Activated CD4-positive, CD25-positive, alpha-beta regulatory T cell treated with anti-CD3 and anti-CD28 coated beads, Interleukin-2, amount 50 U/mL, for 16 hours (primary cell): ENCODE data around the gene IGSF21.

Experiments used
- DNase-seq: peaks from one replicate; pipeline ENCODE4 v3.0.0-alpha.2; 2020; ENCODE audit warnings: low read depth, low spot score

The IGSF21 gene

DNA sequence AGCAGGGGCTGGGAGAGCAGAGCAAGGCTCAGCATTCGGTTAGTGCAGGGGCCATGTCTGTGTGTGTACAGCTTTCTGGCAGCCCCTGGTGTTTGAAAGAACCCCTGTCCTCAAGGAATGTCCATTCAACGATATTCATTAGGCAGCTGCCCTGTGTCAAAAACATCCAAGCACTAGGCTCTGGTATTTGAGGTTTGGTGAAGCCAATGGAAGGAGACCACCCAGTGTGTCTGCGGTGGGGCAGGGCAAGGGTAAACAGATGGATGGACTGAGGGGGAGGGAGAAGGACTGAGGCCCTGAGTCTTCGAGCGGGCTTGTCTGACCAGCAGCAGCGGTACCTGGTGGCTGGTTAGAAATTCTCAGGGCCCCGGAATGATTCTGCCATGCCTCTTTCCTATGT is 217.5 kb downstream of the IGSF21 start:
- DNase-seq: no peak

DNA sequence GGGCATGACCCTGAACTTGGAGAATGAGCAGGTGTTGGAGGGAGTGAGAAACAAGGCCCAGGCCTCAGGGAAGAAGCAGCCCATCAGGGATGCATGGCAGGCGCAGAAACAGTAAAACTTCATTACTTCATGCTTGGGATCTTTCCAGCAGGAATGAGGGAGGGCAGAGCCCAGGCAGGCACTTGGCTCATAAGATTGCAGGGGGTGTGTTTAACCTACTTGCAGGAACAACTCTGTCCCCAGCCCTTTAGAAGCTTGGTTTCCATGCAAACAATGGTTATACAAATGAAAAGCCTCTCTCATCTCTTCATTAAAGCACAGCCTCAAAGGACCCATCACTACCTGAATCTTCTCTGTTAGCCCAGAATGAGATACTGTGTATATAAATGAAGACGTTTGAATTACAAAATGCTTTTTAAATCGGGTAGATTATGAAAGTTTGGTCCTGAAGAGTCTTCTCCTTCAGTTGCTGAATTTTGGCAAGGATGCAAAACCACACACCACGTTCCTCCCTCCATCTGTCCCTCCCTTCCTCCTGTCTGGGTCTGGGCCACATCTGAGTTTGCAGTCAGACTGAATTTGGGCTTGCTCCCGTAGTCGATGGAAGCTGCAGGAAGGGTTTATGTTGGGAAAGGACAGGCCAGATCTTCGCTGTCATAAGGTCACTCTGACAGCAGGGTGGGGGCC is 218.8 kb downstream of the IGSF21 start:
- DNase-seq: no peak

DNA sequence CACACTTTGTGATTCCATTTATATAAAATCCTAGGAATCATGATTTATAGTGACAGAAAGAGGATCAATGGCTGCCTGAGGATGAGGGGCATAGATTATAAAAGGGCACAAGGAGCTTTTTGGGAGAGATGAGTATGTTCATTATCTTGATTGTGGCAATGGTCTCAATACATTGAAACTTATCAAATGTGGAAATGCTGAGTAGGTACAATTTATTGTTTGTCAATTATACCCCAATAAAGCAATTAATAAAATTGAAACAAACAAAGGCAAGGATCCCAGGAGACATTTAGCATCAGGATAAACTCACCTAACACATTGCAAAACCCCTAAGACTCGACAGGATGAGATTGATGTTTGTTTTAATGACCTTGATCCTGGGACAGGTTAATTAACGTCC is 220.1 kb downstream of the IGSF21 start:
- no peak for DNase-seq

DNA sequence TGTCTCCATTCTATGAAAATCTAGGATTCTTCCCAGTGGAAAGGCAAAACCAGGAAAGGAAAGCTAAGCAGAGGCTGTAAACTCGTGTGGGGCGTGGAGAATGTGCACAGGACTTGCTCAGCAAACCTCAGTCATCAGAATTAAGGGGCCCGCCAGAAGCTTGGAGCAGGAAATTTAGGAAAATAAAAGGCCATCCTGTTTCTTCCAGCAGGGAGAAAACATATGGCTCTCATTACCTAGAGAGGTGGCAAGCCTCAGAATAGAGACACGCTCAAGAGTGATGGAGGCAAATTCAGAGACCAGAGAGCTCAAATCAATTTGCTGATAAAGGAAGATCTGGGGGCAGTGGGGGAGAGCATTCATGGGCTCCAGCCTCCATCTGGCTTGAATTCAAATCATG is 221.2 kb downstream of the IGSF21 start:
- no peak for DNase-seq

DNA sequence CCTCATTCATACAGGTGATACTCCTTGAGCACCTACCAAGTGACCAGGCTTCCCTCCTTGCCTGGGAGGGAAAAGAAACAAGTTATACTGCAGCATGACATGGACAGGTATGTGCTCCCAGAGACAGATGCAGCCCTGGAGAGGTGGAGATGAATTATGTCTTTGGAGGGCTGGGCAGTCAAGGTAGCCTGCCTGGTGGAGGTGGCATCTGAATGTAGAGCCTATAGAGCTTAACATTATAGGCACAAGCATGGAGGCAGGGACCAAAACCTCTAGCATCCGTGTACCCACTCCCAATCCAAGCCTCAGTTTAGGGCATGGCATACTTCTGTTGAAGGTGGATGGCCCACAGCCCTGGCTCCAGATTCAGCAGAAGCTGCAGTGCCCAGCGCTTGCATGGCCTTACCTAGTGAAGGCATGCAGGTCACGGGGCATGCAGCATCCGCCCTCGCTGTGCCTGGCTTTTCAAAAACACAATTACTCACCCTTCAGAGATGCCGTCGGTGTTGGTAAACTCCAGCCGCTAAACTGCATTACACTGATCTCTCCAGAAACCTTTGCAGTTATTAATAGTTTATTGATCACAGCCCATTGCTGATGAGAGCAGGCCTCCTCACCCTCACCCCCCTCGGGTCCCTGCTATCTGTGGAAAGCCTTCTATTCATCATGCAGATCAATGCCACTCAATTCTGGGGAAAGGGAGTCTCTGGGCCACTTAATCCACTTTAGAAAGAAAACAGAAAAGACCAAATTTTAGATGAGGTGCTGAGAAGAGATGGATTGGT is 222.1 kb downstream of the IGSF21 start:
- DNase-seq: no peak

DNA sequence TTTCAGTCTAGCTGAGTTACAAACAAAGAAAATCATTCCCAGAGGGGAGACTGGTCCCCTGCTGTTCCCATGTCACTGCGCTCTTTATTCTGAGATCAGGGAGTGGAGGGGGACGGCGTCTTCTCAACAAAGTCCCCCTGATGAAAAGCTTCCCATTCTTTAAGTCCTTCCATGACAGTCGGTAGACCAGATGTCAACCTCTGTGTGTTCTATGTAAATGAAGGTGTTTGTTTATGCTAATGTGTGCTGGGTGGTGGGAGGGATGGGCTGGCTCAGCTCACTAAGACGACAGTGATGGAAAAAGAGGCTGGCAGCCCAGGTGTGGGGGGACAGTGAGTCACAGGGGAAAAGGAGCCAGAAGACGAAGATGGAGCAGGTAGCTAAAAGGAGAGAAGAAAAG is 225.0 kb downstream of the IGSF21 start:
- DNase-seq: no peak

DNA sequence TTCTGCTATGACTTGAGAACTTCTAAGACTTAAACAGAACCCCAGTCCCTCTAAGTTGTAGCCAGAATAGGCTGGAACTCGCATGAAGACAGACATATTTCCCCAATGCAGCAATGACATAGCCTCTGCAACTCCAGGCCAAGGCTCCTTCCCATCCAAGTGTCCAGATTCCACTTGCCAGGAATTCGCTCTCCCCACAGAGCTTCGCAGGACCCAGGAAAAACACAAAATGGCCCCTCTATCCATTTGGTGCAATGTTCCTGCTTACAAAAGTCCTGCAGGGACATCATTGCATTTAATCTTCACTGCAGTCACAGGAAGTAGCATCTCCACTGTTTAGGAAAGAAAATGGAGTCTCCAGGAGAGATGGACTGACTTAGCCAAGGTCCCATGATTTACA is 225.6 kb downstream of the IGSF21 start:
- DNase-seq: no peak

DNA sequence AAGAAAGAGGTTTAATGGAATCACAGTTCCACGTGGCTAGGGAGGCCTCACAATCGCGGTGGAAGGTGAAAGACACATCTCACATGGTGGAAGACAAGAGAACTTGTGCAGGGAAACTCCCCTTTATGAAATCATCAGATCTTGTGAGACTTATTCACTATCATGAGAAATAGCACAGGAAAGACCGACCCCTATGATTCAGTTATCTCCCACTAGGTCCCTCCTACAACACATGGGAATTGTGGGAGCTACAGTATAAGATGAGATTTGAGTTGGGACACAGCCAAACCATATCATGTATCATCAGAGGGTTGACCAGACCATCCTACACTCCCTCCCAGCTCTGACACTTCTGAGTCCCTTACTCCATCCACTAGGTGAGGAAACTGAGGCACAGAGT is 229.2 kb downstream of the IGSF21 start:
- DNase-seq: no peak

DNA sequence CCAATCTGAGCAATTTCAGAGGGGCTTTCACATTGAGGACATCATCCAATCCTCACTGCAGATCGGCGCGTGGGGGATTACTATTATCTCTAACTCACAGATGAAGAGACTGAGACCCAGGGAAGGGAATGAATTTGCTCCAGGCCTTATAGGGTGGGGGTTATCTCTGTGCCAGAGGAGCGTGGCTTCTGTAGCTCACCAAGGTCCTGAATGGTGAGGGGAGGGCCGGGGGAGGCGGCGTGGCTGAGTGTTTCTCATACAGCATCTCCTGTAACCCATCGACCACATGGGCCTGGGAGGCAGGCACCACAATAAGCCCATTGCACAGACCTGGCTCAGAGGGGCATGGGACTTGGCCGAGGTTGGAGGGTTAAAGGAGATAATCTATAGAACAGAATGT is 230.2 kb downstream of the IGSF21 start:
- no peak for DNase-seq

DNA sequence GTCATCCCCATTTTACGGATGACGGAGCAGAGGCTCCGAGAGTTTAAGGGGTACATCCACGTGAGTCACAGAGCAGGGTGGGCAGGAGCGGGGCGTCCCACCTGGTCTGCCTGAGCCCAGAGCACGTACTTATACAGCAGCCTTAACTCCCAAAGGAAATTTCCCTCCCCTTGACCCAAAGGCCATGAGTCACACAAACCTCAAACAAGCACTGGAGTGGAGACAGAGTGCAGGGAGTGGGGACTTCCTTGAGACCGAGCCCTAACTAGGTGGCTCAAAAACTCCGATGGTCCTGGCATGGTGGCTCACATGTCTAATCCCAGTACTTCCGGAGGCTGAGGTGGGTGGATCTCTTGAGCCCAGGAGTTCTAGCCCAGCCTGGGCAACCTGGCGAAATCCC is 231.6 kb downstream of the IGSF21 start:
- DNase-seq: no peak

DNA sequence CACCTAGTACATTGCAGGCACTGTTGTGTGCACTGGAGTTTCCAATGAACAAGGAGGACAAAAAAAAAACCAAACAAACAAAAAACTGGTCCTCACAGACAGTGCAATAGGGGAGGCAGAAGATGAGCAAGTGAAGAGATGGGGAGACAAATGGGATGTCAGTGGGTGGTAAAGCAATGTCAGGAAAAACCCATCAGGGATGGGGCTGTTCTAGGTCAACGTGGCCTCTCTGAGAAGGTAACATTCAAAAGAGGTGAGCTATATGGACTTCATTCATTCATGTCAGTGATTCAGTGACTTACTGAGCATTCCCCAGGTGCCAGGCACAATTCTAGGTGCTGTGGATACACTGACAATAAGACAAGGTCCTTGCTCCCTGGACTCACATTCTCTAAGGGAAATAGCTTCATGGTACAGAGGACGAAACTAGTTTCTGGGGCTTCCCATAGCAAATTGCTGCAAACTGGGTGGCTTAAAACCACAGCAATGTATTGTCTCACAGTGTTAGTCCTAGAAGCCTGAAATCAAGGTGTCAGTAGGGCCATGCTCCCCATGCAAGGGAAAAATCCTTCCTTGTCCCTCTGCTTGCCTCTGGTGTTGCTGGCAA is 232.7 kb downstream of the IGSF21 start:
- no peak for DNase-seq

DNA sequence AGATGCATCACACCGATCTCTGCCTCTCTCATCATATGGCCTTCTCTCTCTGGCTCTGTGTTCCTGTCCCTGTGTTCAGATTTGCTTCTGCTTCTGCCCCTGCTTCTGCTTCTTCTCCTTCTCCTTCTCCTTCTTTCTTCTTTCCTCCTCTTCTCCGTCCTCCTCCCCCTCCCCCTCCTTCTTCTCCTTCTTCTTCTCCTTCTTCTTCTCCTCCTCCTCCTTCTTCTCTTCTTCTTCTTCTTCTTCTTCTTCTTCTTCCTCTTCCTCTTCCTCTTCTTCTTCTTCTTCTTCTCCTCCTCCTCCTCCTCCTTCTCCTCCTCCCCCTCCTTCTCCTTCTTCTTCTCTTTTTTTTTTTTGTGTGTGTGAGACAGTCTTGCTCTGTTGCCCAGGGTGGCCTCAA is 233.2 kb downstream of the IGSF21 start:
- no peak for DNase-seq

DNA sequence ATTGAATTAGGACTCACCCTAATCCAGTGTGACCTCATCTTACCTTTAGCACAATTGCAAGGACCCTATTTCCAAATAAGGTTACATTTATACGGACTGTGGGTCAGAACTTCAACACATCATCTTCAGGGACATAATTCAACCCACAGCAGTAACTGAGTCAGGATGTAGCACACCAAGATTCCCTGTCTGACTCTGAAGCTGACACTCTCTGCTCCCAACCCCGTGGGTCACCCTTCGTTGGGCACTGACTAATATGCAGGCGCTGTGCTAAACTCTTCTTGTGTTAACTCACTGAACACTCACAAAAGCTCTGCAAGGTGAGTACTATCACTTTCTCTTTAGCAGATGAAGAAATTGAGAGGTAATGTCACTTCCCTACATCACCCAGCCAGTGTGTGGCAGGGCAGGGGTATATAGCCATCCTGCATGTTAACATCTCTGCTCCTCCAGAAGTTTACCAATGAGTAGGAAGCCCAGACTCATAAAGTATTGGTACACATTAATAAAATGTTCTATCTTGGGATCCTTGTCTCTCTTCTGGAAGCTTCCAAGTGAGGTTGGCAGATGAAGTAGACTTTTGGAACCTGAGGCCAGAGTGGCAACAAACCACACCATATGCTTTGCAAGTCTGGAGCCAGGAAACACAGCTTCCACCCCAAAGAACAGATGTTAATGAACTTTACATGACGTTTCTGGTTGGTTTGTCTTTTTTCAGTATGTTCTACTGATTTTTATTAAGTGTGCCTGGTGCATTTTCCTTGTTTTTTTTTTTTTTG is 233.9 kb downstream of the IGSF21 start:
- no peak for DNase-seq

DNA sequence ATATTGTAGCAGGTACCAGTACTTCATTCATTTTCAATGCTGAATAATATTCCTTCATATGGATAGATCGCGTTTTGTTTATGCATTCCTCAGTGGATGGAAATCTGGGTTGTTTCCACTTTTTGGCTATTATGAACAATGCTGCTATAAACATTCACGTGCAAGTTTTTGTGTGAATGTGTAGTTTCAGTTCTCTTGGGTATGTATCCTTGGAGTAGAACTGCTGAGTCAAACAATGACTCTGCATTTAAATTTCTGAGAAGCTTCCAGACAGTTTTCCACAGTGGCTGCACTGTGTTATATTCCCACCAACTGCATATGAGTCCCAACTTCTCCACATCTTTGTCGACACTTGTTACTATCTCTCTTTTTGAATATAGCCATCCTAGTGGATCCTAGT is 235.1 kb downstream of the IGSF21 start:
- no peak for DNase-seq

DNA sequence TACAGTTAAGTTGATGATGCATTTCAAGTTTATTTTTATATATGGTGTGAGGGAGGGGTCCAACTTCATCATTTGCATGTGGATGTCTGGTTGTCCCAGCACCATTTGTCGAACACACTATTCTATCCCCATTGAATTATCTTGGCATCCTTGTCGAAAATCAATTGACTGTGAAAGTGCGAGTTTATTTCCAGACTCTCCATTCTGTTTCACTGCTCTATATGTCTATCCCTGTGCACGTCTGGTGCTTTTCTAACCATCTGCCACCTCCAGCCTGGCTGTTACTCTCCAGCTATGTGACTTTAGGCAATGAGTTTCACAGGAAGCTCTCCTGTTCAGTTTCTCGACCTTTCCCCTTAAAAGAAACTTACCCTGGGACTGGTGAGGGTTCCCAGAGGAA is 236.0 kb downstream of the IGSF21 start:
- no peak for DNase-seq

DNA sequence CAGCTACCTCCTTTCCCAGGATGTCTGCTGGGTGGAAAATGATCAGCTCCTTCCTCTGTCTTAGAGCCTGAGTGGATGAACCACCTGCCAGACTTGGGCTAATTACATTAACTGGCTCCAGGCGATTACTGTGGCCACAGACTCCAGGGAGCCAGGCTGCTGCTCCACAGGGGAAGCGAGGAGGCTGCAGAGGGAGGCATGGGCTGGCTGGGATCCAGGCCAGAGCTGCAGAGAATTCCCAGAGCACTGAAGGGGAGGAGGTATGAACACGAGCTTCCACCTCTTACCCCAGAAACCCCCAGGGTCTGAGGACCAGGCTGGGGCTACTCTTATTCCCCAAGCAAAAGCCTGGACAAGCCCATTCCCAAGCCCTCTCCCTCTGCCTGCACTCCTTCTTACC is 237.2 kb downstream of the IGSF21 start:
- no peak for DNase-seq

DNA sequence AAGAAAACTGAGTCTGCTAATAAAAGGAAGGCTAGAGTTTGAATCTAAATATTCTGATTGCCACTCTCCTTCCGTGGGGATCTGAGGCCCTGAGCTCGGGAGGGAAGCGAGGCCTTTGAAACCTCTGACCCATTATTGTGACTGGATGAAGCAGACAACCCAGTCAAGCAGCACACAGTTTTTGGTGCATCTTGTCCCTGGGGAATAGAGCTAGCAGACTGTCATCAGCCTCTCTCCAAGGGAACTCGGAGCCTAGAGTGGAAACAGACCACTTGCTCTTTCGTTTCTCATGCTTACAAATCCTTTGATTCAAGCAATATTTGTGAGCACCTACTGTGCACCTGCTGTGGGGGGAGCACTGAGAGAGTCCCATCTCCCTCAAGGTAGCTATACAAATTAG is 240.0 kb downstream of the IGSF21 start:
- no peak for DNase-seq

DNA sequence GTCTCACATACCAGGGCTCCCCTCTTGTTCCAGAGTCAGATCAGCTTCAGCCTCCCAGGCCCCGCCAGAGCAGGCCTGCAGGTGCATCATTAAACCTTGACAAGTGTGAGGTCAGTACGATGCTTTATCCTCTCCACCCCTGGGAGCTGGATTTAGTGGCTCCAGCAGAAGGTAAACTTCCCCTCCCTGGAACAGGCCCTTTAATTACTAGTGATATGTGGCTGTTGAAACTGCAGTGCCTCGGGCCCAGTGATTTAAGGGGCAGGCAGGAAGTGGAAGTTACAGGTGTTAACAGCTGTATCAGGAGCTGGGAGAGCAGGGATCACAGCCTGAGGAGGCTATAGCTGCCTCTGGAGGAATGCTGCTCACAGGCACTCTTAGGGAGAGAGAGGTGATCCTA is 240.8 kb downstream of the IGSF21 start:
- DNase-seq: no peak

DNA sequence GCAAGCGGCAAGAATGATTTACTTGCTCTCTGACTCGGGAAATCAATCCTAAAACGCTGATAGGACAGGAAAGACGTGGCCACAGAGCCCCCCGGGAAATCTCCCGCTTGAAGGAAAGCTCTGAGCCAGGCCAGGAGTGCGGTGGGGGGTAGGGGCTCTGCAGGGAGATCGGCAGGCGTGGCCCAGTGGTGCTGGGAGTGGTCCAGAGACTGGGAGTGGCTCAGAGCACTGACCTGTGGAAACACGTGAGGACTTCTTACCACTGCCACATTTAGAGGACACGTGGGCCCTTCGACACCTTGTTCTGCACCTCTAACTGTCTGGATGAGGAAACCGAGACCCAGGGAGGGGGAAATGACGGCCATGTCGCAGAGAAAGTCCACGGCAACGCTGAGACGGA is 243.1 kb downstream of the IGSF21 start:
- no peak for DNase-seq

DNA sequence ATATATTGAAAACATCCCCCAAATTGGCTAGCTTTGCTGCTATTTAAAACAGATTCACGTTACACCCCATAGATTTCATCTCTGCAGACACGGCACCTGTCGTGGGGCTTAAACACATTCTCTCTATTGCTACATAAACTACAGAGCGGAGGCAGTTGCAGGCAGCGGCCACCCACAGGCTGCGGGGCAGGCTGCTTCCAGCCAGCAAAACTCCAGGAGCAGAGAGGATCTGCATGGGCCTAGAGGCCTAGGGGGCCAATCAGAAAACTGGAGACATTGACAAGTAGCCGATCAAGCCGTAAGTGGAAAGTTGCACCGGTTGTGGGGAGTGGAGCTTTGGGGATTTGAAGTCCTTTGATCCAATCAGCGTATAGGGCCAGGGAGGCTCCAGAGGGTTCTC is 244.1 kb downstream of the IGSF21 start:
- no peak for DNase-seq

DNA sequence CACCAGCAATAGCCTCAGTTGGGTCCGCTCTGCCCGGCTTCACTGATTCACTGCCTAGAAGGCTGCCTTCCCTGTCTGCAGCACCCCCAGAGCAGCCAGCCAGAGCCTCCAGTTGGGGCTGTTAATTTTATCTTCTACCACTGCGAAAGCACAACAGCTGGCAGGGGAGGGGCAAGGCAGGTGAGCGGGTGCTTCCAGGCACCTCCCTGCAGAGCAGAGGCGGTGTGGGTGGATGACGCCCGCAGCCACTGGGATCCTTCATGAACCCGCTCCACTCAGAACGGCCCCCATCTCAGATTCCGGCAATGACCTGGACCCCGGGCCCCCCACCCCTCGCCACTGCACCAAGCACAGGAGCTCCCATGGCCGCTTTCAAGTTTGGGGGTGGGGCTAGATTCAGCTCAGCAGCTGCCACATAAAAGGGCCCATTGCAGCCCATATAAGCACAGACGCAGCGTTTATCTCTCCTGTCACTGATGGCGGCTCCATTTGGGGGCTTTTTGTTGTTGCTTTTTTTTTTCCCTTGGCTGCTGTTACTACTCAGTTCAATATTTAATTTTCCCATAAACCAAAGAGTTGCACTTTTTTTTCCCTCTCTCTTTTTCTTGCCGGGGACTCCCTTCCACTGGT is 245.2 kb downstream of the IGSF21 start:
- no peak for DNase-seq

DNA sequence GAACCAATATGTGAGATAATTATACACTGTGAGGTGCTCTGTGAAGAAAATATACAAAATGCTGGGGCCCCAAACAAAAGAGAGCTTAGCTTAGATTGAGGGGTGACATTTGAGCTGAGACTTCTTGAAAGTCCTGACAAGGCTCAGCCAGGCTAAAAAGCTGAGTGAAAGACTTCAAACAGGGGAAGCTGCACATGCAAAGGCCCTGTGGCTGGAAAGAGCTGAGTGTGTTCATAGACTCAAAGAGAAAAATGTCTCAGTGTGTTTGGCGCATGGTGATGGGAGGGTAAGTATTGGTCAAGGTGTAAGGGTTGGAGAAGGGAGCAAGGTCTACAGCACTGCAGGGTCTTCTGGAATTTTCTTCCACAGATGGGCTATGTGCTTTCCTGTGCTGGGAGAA is 245.9 kb downstream of the IGSF21 start:
- no peak for DNase-seq
